Activated CD4-positive, alpha-beta T cell treated with anti-CD3 and anti-CD28 coated beads, Interleukin-2, amount 50 U/mL, for 4 hours (primary cell): ENCODE measurements around the gene B4GALNT4.
"Not testable (repeated sequence)": the region's sequence is repeated elsewhere in the genome, so short reads cannot be mapped to it uniquely, and the experiment has no call there.

ENCODE experiments used
- DNase-seq, 2 experiments: peaks; one replicate each; pipeline ENCODE4 v3.0.0-alpha.2; 2020

B4GALNT4 gene

DNA sequence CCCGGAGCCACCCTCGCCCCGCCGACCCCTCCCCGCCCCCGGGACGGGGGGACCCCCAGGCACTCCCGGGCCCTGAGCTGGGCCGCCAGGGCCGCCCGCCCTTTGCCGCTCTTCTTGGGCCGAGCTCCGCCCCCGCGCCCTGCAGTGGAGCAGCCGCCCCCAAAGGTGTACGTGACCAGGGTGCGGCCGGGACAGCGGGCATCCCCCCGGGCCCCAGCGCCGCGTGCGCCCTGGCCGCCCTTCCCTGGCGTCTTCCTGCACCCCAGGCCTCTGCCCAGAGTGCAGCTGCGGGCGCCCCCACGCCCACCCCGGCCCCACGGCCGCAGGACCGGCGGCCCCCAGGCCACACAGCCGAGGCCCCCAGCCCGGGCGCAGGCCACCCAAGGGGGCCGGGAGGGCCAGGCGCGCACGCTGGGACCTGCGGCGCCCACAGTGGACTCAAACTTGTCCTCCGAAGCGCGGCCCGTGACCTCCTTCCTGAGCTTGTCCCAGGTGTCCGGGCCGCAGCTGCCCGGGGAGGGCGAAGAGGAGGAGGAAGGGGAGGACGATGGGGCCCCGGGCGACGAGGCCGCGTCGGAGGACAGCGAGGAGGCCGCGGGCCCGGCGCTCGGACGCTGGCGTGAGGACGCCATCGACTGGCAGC, 7.4 kb downstream of the B4GALNT4 start:
- no peak for DNase-seq

DNA sequence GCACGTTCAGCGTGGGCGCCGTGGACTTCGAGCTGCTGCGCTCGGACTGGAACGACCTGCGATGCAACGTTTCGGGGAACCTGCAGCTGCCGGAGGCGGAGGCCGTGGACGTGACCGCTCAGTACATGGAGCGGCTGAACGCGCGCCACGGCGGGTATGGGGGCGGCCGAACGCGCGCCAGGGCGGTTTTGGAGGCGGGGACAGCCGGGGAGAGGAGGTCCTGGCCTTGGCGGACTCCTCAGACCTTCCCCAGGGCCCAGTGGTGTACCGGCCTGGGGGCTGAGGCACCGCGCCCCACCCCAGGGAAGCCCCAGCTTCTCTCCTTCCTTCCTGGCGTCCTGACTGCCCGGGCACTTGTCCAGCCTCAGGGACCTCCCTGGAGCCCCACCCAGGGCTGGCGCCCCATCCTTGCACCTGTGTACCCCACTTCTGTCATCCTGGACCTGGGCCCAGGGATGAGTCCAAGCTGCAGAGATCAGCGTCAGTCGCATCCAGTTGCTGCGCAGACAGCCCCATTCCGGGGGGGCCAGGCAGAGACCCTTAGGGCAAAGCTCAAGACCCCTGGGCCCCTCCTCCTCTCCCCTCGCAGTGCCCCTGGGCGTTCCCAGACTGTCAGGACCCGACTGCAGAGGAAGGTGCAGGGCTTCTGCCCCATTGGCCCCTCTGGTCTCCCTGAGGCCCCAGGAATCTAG, 8.0 kb downstream of the B4GALNT4 start:
- DNase-seq, result no peak

GRCh38 chr11:377883-378500, 8.7 kb downstream of the B4GALNT4 start:
- no peak for DNase-seq

DNA sequence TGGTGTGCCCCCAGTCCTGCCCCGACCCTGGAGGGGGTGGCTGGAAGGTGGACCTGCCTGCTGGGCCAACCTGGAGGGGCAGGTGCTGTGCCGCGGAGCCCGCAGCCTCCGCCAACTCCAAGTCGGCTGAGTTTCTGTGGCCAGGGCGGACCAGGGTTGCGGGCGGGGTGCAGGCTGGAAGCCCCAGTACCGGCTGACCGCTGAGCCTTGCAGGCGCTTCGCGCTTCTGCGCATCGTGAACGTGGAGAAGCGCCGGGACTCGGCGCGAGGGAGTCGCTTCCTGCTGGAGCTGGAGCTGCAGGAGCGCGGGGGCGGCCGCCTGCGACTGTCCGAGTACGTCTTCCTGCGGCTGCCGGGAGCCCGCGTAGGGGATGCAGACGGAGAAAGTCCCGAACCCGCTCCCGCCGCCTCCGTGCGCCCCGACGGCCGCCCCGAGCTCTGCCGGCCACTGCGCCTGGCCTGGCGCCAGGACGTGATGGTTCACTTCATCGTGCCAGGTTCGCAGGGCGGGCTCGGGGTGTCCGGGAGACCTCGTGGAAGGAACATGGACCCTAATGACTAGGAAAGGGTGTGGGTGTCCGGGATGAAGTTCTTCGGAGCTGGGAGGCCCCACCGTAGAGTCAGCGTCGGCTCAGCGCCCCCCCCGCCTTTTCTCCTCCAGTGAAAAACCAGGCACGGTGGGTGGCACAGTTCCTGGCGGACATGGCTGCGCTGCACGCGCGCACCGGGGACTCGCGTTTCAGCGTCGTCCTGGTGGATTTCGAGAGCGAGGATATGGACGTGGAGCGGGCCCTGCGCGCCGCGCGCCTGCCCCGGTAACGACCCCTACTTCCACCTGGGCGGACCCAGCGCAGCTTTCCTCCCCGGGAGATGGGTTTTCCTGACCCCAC, 10.2 kb downstream of the B4GALNT4 start:
- no peak for DNase-seq

DNA sequence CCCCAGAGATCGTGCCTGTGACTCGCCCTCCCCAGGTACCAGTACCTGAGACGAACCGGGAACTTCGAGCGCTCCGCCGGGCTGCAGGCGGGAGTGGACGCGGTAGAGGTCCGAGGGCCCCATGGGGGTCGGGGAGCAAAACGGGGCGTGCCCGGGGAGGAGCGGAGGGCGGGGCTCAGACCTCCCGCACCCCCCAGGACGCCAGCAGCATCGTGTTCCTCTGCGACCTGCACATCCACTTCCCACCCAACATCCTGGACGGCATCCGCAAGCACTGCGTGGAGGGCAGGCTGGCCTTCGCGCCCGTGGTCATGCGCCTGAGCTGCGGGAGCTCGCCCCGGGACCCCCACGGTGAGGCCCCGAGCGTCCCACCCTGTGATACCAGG, 10.8 kb downstream of the B4GALNT4 start:
- no peak for DNase-seq

GRCh38 chr11:380491-380890, 11.2 kb downstream of the B4GALNT4 start:
- DNase-seq, result no peak

DNA sequence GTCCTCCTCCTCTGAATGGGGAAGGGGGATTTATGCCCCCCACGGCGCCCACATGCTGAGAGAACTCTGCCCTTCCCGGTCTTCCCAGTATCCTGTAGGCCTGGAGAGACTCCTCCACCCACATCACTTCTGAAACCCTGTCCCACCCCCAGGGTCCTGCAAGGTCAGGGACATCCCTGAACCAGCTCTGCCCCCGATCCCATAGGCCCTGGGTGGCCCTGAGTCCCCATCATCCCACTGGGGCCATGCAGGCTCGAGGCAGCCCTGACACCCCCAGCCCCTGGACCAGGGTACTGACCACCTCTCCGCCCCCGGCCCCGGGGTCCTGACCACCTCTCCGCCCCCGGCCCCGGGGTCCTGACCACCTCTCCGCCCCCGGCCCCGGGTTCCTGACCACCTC, 11.7 kb downstream of the B4GALNT4 start:
- DNase-seq, result no peak

DNA sequence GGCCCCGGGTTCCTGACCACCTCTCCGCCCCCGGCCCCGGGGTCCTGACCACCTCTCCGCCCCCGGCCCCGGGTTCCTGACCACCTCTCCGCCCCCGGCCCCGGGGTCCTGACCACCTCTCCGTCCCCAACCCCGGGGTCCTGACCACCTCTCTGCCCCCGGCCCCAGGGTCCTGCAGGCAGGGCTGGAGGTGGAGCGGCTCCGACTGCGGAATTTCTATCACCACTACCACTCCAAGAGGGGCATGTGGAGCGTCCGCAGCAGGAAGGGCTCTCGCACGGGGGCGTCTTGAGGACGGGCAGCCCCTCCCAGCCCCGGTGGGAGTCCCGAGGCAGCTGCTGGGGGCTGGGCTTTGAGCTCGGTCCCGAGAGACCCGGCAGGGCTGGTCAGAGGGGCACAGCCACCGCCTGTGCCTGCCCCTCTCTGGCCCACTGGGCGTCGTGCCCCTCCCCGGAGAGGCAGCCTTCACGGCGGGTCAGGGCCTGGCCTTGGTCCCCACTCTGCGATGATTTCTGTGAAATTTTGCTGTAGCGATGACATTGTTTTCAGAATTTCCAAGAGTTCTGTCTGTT, 12.3 kb downstream of the B4GALNT4 start:
- DNase-seq, result no peak

GRCh38 chr11:382081-382629, 12.9 kb downstream of the B4GALNT4 start:
- no peak for DNase-seq

GRCh38 chr11:383431-383830, 14.1 kb downstream of the B4GALNT4 start:
- DNase-seq, result no peak

GRCh38 chr11:384511-384910, 15.2 kb downstream of the B4GALNT4 start:
- no peak for DNase-seq

DNA sequence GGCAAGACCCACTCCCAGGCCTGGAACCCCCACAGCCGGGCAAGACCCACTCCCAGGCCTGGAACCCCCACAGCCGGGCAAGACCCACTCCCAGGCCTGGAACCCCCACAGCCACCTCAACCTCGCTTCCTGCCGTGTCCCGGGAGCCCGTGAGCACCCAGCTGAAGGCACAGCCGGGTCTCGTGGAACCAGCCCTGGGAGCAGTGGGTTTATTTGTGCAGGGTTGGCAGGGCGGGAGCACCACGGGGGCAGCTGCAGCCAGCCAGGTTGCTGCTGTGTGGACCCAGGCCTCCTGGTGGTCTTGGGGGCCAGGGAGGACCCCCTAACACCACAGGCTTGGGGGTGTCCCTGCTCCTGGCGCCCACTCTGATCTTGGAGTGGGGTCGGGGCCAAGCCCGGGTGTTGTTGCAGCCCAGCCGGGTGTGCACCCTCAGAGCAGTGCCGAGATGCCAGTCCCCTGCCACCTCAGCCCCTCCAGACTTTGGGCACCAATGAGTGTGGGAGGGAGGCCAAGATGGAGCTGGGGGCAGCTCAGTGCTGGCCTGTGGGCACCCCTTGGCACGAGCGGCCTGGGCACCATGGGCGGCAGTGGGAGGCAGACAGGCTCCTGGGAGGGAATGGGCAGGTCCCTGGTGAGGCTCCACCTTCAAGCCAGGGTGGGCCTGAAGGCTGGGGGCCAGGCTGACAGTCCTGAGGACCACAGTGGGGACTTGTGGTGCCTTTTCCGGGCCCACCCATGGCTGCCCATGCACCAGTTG, 16.5 kb downstream of the B4GALNT4 start:
- no peak for DNase-seq

GRCh38 chr11:386483-386882, 17.2 kb downstream of the B4GALNT4 start:
- no peak for DNase-seq

- DNase-seq, result no peak
Measured at GRCh38 chr11:387193-387793, 18.0 kb downstream of the B4GALNT4 start.

DNA sequence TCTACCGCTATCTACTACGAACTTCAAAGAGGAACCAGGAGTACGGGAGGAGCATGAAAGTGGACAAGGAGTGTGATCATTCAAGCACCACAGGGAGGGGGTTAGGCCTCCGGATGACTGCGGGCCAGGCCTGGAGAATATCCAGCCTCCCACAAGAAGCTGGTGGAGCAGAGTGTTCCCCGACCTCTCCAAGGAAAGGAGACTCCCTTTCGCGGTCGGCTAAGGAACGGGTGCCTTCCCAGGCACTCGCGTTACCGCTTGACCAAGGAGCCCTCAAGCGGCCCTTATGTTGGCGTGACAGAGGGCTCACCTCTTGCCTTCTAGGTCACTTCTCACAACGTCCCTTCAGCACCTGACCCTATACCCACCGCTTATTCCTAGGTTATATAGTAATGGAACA, 20.1 kb downstream of the B4GALNT4 start:
- not testable (repeated sequence) for DNase-seq

- DNase-seq, result no peak
Measured at GRCh38 chr11:390175-390574, 20.9 kb downstream of the B4GALNT4 start.

DNA sequence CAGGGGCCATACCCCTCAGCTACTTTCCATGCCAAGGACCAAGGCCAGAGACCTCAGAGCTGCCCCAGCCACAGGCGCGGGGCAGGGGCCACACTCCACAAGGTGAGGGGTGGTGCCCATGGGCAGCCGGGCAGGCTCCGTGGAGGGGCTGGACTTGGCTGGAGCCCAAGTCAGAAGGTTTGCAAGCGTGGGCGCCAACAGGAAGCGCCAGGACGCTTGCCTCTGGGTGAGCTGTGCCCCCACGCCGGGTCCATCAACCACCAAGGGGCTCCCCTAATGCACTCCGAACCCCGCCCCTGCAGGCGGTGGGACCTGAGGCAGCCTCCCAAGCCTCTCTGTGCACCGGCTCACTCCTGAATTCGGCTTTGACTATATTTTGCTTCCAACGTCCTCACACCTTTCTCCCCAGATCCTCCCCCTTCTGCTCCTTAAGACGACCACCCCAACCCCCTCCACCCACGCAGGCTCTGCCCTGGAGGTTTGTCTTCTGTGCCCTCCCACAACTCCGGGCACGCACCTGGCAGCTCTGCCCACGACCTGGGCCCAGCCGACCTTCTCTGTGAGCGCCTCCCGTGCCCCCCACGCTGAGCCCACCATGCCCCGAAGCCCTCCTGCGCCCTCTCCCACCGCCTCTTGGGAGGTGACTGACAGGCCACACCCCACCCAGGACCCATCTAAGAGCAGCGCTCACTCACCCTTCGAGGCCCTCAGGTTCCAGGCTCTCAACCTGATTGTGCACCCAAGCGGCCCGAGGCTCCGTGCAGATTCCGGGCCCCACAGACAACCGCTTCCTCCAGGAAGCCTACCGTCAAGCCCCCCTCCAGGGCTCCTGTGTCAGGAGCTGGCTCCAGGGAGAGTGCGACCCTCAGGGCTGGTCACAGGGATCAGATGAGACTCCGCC, 22.1 kb downstream of the B4GALNT4 start:
- DNase-seq, result no peak

GRCh38 chr11:392102-392777, 22.9 kb downstream of the B4GALNT4 start:
- DNase-seq, result no peak

DNA sequence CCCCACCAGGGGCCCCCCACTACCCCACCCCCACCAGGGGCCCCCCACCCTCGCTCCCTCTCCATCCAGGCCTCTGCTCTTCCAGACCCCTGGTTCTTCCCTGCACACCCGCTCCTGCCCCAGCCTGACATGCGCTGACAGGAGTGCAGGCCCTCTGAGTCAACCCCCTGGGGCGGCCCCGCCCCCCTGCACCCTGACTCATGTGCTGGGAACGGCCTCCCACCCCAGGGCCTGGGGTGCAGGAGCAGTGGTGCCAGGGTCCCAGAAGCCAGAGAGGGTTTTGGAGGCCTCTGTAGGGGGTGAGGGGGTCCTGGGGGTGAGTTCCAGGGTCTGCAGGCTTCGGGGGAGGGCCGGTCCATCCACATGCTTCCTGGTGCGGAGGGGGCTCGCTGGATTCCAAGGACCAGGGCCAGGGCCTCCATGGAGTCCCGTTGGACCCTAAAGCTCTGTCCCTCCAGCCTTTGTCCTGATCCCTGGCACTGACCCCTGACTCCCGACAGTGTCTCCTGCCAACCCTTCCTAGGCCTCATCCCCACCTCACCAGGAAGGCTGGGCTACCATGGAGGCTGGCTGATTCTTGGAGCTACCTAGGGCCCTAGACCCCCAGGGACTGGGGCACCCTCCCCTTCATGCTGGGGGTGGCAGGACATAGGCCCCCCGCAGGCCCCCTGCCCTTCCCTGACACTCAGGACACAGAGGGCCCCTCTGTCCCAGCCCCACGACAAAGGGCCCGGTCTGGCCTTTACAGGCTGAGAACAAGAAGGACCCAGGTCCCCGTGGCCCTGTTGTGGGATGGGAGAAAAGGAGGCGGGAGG, 24.1 kb downstream of the B4GALNT4 start:
- peak; percentile 38 to 40 for DNase-seq
